ENCODE measurements around the gene NINJ1. TPM values are rescaled to one million over a fixed set of nuclear protein-coding genes. Genes with fewer than 3 reads are reported as not detected.

NINJ1 gene
- total and polyA plus RNA-seq, 2 of the 13 experiments (the other 11 are each of a cell fraction or from before 2014, with no cell fraction given), result 81.2 to 92.1 TPM

DNA sequence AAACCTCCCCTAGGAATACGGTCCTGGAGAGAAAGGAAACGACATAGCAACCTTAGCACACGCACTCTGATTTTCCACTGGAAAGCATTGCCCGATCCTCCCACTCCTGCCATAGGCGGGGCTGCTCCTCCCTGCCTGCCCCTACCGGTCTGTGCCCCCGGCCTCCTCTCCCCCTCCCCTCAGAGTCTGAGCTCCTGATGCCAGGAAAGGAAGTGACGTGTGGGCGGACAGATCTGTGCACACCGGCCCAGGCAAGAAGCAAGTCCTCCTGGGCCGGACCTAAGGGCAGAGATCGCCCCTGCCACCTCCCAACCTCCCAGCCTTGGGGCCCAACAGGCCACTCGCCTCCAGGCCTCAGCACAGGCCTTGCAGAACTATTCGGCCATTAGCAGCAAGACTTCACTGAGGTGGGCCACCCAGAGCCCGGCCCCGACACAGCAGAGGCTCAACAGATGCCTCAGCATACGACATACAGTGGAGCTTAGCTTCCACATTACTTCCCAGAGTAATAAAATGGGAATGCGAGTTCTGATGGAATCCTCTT lies 7.2 kb downstream of the NINJ1 start (continued):
- TF ChIP-seq CREM (IDR thresholded peaks at IDR 0.05), result peak; percentile 85
- TF ChIP-seq CREM (CRISPR knock-in tag; IDR thresholded peaks at IDR 0.05), result no peak
- no peak for TF ChIP-seq REPIN1 (CRISPR knock-in tag; IDR thresholded peaks at IDR 0.05; ENCODE audit: borderline replicate concordance, low read depth)
- TF ChIP-seq KDM6A (CRISPR knock-in tag; IDR thresholded peaks at IDR 0.05; ENCODE audit: low read depth), result no peak
- TF ChIP-seq ZFAT (CRISPR knock-in tag; conservative IDR thresholded peaks at IDR 0.05), result no peak
- TF ChIP-seq ETV5 (CRISPR knock-in tag; IDR thresholded peaks at IDR 0.05; ENCODE audit: borderline replicate concordance), result peak; percentile 74; the same call in 1 of the 2 replicates
- no peak; a peak in 1 of 4 replicates for TF ChIP-seq EP300 (IDR thresholded peaks at IDR 0.05; ENCODE audit: low read depth in 2 of 2, low read length in 2 of 2)
- no peak for TF ChIP-seq EP300 (CRISPR knock-in tag; IDR thresholded peaks at IDR 0.05; ENCODE audit: borderline replicate concordance)
- TF ChIP-seq ZNF263 (CRISPR knock-in tag; IDR thresholded peaks at IDR 0.05), result peak; percentile 78
- TF ChIP-seq ZNF629 (CRISPR knock-in tag; conservative IDR thresholded peaks at IDR 0.05), result 0 out of 2 replicates have a peak, but pooled peaks have one; percentile 23
- TF ChIP-seq PTBP1 (IDR thresholded peaks at IDR 0.05; ENCODE audit: low read depth, low read length, poor library complexity, severe bottlenecking), result no peak
- TF ChIP-seq, protein P1, sequence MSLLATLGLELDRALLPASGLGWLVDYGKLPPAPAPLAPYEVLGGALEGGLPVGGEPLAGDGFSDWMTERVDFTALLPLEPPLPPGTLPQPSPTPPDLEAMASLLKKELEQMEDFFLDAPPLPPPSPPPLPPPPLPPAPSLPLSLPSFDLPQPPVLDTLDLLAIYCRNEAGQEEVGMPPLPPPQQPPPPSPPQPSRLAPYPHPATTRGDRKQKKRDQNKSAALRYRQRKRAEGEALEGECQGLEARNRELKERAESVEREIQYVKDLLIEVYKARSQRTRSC (CRISPR knock-in tag; IDR thresholded peaks at IDR 0.05; ENCODE audit: low read depth), result no peak
- TF ChIP-seq NCOA5 (CRISPR knock-in tag; IDR thresholded peaks at IDR 0.05), result no peak
- peak; percentile 93 for TF ChIP-seq ZSCAN25 (CRISPR knock-in tag; IDR thresholded peaks at IDR 0.05)
- TF ChIP-seq ZNF792 (CRISPR knock-in tag; IDR thresholded peaks at IDR 0.05), result 0 out of 2 replicates have a peak, but pooled peaks have one; percentile 30
- peak; percentile 41; the same call in 1 of the 2 replicates for TF ChIP-seq TBX3 (IDR thresholded peaks at IDR 0.05; ENCODE audit: borderline replicate concordance)
- peak; percentile 78 for TF ChIP-seq CREB1 (IDR thresholded peaks at IDR 0.05)
- TF ChIP-seq CREB1 (CRISPR knock-in tag; IDR thresholded peaks at IDR 0.05), result peak; percentile 94
- peak; percentile 11; the same call in 1 of the 2 replicates for TF ChIP-seq ZNF274 (CRISPR knock-in tag; IDR thresholded peaks at IDR 0.05)
- peak; percentile 40; the same call in 1 of the 2 replicates for TF ChIP-seq ARID5B (CRISPR knock-in tag; IDR thresholded peaks at IDR 0.05)
- no peak for TF ChIP-seq PCBP1 (IDR thresholded peaks at IDR 0.05; ENCODE audit: borderline replicate concordance, low read depth, low read length)
- no peak for TF ChIP-seq ZNF282 (IDR thresholded peaks at IDR 0.05; ENCODE audit: partially characterized antibody)
- TF ChIP-seq ESRRA (CRISPR knock-in tag; IDR thresholded peaks at IDR 0.05; ENCODE audit: low read depth), result 0 out of 2 replicates have a peak, but pooled peaks have one; percentile 35
- TF ChIP-seq, protein P2, sequence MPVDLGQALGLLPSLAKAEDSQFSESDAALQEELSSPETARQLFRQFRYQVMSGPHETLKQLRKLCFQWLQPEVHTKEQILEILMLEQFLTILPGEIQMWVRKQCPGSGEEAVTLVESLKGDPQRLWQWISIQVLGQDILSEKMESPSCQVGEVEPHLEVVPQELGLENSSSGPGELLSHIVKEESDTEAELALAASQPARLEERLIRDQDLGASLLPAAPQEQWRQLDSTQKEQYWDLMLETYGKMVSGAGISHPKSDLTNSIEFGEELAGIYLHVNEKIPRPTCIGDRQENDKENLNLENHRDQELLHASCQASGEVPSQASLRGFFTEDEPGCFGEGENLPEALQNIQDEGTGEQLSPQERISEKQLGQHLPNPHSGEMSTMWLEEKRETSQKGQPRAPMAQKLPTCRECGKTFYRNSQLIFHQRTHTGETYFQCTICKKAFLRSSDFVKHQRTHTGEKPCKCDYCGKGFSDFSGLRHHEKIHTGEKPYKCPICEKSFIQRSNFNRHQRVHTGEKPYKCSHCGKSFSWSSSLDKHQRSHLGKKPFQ (CRISPR knock-in tag; IDR thresholded peaks at IDR 0.05; ENCODE audit: insufficient replicate concordance), result no peak
- TF ChIP-seq ZNF138 (CRISPR knock-in tag; IDR thresholded peaks at IDR 0.05; ENCODE audit: low read depth), result no peak
- TF ChIP-seq SRF (IDR thresholded peaks at IDR 0.05; ENCODE audit: low read depth, low read length), result peak; percentile 40; the same call in 1 of the 2 replicates
- peak; percentile 39 for TF ChIP-seq XRCC5 (optimal IDR thresholded peaks at IDR 0.05; ENCODE audit: low read length)
